SK-N-SH treated with all-trans-retinoic acid at 6 μM for 48 hours (cell line): ENCODE results near the gene TGFB2.

ENCODE experiments used
- ZC3H10 ChIP-seq: fragments of 250-450 bp; sonication (Bioruptor Pico); IDR thresholded peaks from 2 replicates; pipeline ENCODE4 v1.5.1; 2021; ENCODE audit warnings: mild to moderate bottlenecking, moderate library complexity
- ZFP3 ChIP-seq: fragments of 250-450 bp; sonication (Bioruptor Pico); IDR thresholded peaks from 2 replicates; pipeline ENCODE4 v1.5.0; 2020; ENCODE audit warnings: mild to moderate bottlenecking, moderate library complexity
- ZNF8 ChIP-seq: fragments of 450-650 bp; formaldehyde crosslinking; IDR thresholded peaks from 2 replicates; pipeline ENCODE4 v1.5.0; 2020; ENCODE audit warnings: mild to moderate bottlenecking, moderate library complexity
- TF ChIP-seq, protein P1 (sequence below): fragments of 250-450 bp; sonication (Bioruptor Pico); IDR thresholded peaks from 2 replicates; pipeline ENCODE4 v1.8.0; 2020; ENCODE audit warnings: mild to moderate bottlenecking, moderate library complexity, borderline replicate concordance
- TF ChIP-seq, protein P2 (sequence below): fragments of 250-450 bp; sonication (Bioruptor Pico); IDR thresholded peaks from 2 replicates; pipeline ENCODE4 v1.5.1; 2020; ENCODE audit warnings: low read depth, mild to moderate bottlenecking, moderate library complexity

DNA sequence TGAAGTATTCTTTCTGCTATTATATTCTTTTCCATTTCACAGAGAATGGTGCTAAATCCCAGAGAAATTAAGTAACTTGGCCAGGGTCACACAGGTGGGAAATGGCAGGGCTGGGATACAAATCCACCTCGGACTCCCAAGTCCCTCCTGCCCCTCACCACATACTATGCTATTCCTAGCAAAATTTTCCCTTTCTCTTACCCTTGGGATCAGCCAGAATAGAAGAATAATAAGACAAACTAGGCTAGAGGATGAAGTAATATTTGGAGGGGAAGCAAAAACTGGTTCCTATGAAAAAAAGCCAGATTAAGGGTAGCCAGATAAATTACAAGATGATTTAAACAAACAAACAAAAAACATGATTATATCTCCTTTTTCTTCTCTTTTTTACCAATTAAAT is 62.5 kb downstream of the TGFB2 start:
- TF ChIP-seq, protein P1, sequence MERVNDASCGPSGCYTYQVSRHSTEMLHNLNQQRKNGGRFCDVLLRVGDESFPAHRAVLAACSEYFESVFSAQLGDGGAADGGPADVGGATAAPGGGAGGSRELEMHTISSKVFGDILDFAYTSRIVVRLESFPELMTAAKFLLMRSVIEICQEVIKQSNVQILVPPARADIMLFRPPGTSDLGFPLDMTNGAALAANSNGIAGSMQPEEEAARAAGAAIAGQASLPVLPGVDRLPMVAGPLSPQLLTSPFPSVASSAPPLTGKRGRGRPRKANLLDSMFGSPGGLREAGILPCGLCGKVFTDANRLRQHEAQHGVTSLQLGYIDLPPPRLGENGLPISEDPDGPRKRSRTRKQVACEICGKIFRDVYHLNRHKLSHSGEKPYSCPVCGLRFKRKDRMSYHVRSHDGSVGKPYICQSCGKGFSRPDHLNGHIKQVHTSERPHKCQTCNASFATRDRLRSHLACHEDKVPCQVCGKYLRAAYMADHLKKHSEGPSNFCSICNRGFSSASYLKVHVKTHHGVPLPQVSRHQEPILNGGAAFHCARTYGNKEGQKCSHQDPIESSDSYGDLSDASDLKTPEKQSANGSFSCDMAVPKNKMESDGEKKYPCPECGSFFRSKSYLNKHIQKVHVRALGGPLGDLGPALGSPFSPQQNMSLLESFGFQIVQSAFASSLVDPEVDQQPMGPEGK (CRISPR knock-in tag) = no peak
- no peak for TF ChIP-seq ZC3H10 (CRISPR knock-in tag)
- TF ChIP-seq, protein P2, sequence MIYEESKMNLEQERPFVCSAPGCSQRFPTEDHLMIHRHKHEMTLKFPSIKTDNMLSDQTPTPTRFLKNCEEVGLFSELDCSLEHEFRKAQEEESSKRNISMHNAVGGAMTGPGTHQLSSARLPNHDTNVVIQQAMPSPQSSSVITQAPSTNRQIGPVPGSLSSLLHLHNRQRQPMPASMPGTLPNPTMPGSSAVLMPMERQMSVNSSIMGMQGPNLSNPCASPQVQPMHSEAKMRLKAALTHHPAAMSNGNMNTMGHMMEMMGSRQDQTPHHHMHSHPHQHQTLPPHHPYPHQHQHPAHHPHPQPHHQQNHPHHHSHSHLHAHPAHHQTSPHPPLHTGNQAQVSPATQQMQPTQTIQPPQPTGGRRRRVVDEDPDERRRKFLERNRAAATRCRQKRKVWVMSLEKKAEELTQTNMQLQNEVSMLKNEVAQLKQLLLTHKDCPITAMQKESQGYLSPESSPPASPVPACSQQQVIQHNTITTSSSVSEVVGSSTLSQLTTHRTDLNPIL (CRISPR knock-in tag) = no peak
- TF ChIP-seq ZNF8 (CRISPR knock-in tag) = no peak
- no peak for TF ChIP-seq ZFP3 (CRISPR knock-in tag)
